Heart left ventricle (tissue), 16 donors: Measurements from ENCODE around the gene EDC4. TPM values are rescaled to one million over a fixed set of nuclear protein-coding genes. Genes with fewer than 3 reads are reported as not detected.
A peak's percentile ranks its signal among the peaks of the same experiment; 100 is the strongest.

Source experiments
- ATAC-seq, 4 donors: fragments of 200-7000 bp; cut with Tn5 transposase; one replicate each; pipeline ENCODE4 v1.9.1; 2020 to 2022; ENCODE audit warnings: moderate library complexity in 4 of 4, mild to moderate bottlenecking in 3 of 4, moderate number of reproducible peaks in 1 of 4
- DNase-seq, 5 donors: peaks; one replicate each; pipeline ENCODE4 v3.0.0-alpha.2; 2020
- H3K27ac ChIP-seq, 12 donors: fragments of 200-600 bp; sonication (generic) in 4 of 12; one replicate each; pipeline versions ENCODE4 v1.5.0 to v1.8.0; 2016 to 2022; ENCODE audit warnings: mild to moderate bottlenecking in 2 of 12
- H3K27me3 ChIP-seq, 9 donors: fragments of 200-600 bp; sonication (generic) in 2 of 9; one replicate each; pipeline versions ENCODE4 v1.5.1 to v1.8.0; 2016 to 2022; ENCODE audit warnings: mild to moderate bottlenecking in 3 of 9
- H3K36me3 ChIP-seq, 9 donors: fragments of 200-600 bp; sonication (generic) in 2 of 9; one replicate each; pipeline versions ENCODE4 v1.5.0 to v1.8.0; 2018 to 2022; ENCODE audit warnings: mild to moderate bottlenecking in 2 of 9
- H3K4me1 ChIP-seq, 12 donors: fragments of 200-600 bp; sonication (generic) in 4 of 12; one replicate each; pipeline versions ENCODE4 v1.5.0 to v1.8.0; 2016 to 2022; ENCODE audit warnings: mild to moderate bottlenecking in 3 of 12
- H3K4me3 ChIP-seq, 12 donors: fragments of 200-600 bp; sonication (generic) in 4 of 12; one replicate each; pipeline versions ENCODE4 v1.5.0 to v1.8.0; 2017 to 2022; ENCODE audit warnings: mild to moderate bottlenecking in 9 of 12, moderate library complexity in 4 of 12
- H3K9me3 ChIP-seq, 12 donors: fragments of 200-600 bp; sonication (generic) in 4 of 12; one replicate each; pipeline versions ENCODE4 v1.5.0 to v1.8.0; 2016 to 2022; ENCODE audit warnings: mild to moderate bottlenecking in 1 of 12
- CTCF ChIP-seq, 12 donors: fragments of 200-600 bp; sonication (generic) in 4 of 12; IDR thresholded peaks; one replicate each; pipeline versions ENCODE4 v1.5.0 to v1.8.0; 2018 to 2022; ENCODE audit warnings: antibody characterized with exemption in 12 of 12, mild to moderate bottlenecking in 5 of 12
- POLR2A ChIP-seq, 2 donors: fragments of 450-650 bp; IDR thresholded peaks; one replicate each; pipeline ENCODE4 v1.6.1; 2017; ENCODE audit warnings: antibody characterized with exemption in 2 of 2, mild to moderate bottlenecking in 2 of 2, moderate library complexity in 2 of 2
- WGBS, 4 donors: extraction: QIAGEN DNeasy Blood & Tissue Kit in 2 of 4; methylation state at CpG; one replicate each; pipeline versions ENCODE4 v1.1.5 to v1.1.7; 2013 to 2018; 5-methylcytosine and 5-hydroxymethylcytosine counted together
- intact Hi-C, 10 donors: fragments of 100-400 bp; cut with DNase I; formaldehyde crosslinking; loops; one replicate each; pipeline versions ENCODE4 v1.11.1 to v1.14.2; 2022
- polyA plus RNA-seq, 2 donors: library from polyadenylated mRNA; stranded (reverse); fragments of 200-250 nt; gene quantifications; one replicate each; pipeline ENCODE4 v1.2.3, GENCODE V29; 2013
- total RNA-seq, 9 donors: library from RNA; depleted of rRNA in 2 of 9; stranded (reverse); fragments of >200 nt in 2 of 9; fragmentation: NEBNext Ultra II Directional in 3 of 9; extraction: Animal tissue kit (Norgen Biotek cat#: 25700) in 3 of 9; gene quantifications; one replicate each; pipeline versions ENCODE4 v1.1.0 to v1.2.4, GENCODE V29; 2016 to 2023
- donor health status: ischemic (EF 13 %, LVEDD 7.1; RV severe dilation, severe dysfunction).
- donor health status: healthy with polysubstance abuse.
- donor health status: DM: no; HTN: yes; CAD: no.
- donor health status: DM: no; HTN: no; CAD: no.
- donor health status: ischemic (EF 25% LVEDD 6.9; RV normal size, moderate dysfunction).
- donor health status: ischemic (EF 25% LVEDD 5.7; RV mildly dilated, moderate dysfunction).
- donor health status: healthy.
- donor health status: DM: yes; HTN: yes; CAD: no.
- donor health status: ischemic (EF 35%, LVEDD 5.7; RV mildly dilated, moderate dysfunction).
- donor health status: nonischemic (EF 11% LVEDD 7.7; RV severe dilation, severe dysfunction).
- donor health status: DM: yes; HTN: yes; CAD: no.
- donor health status: PGD.
- donor health status: ischemic (EF 29% LVEDD 5.4; RV normal size, mild dysfunction).
- donor health status: nonischemic (EF 23%, LVEDD 6.1; RV moderate dilation, normal function).

Gene EDC4
- total and polyA plus RNA-seq, 11 donors, result 26.2 to 42.5 (median 32.0) TPM

- intact Hi-C loops, result no loop called here
- DNase-seq (peak; percentile 41 to 69 (median 59)), ATAC-seq (peak in 2 of 4 donors; percentile 7 to 8)
- TF ChIP-seq POLR2A (IDR thresholded peaks at IDR 0.05) (no peak), CTCF (IDR thresholded peaks at IDR 0.05) (peak in 6 of 12 donors; percentile 11 to 40 (median 29))
- Histone ChIP-seq H3K27me3 (no peaks in the 10 kb centered on the region), H3K9me3 (no peaks in the 10 kb centered on the region), H3K27ac (peak overlapping the region; percentile 95 to 100 (median 98)), H3K4me3 (peak overlapping the region; percentile 66 to 99 (median 76)), H3K36me3 (peaks cover 0 to 4% (median 0%) of the 10 kb centered on the region in 9 donors), H3K4me1 (peaks cover 21 to 52% (median 35%) of the 10 kb centered on the region in 12 donors)
- WGBS, 4 donors, result 0 to 1% (median 0%) methylated on average over 1 to 67 of the region's 67 CpGs
Measured at GRCh38 chr16:67842509-67843342, 30.1 kb upstream of the EDC4 start.

- Histone ChIP-seq H3K4me1 (peaks cover 21 to 58% (median 41%) of the 10 kb centered on the region in 12 donors), H3K36me3 (peaks cover 0 to 4% (median 0%) of the 10 kb centered on the region in 9 donors), H3K9me3 (no peaks in the 10 kb centered on the region), H3K27ac (peak overlapping the region; percentile 95 to 100 (median 98)), H3K4me3 (peak overlapping the region; percentile 66 to 99 (median 76)), H3K27me3 (no peaks in the 10 kb centered on the region)
- intact Hi-C loops, result no loop called here
- TF ChIP-seq POLR2A (IDR thresholded peaks at IDR 0.05) (no peak), CTCF (IDR thresholded peaks at IDR 0.05) (peak in 1 of 12 donors; percentile 3)
- WGBS, 4 donors, result 4 to 9% (median 6%) methylated on average over 10 to 11 of the region's 11 CpGs
- ATAC-seq (no peak), DNase-seq (no peak)
Measured at GRCh38 chr16:67843343-67843765, 29.5 kb upstream of the EDC4 start.

- no peak for ATAC-seq
- Histone ChIP-seq H3K27me3 (no peaks in the 10 kb centered on the region), H3K27ac (peak overlapping the region in 8 of 12 donors; percentile 15 to 100 (median 98)), H3K9me3 (no peaks in the 10 kb centered on the region), H3K4me3 (peak overlapping the region in 5 of 12 donors; percentile 0 to 94 (median 68)), H3K4me1 (peaks cover 24 to 69% (median 51%) of the 10 kb centered on the region in 12 donors), H3K36me3 (peaks cover 0 to 5% (median 0%) of the 10 kb centered on the region in 9 donors)
- DNase-seq, result no peak
- TF ChIP-seq CTCF (IDR thresholded peaks at IDR 0.05), result no peak
- no peak for TF ChIP-seq POLR2A (IDR thresholded peaks at IDR 0.05)
- intact Hi-C loops, result no loop called here
- 54 to 81% (median 61%) methylated on average over 4 of the region's 4 CpGs for WGBS, 4 donors
Measured at GRCh38 chr16:67844497-67844896, 28.4 kb upstream of the EDC4 start.
